Heart right ventricle (tissue), 16 donors: ENCODE measurements around the gene SV2B. TPM values are rescaled to one million over a fixed set of nuclear protein-coding genes. Genes with fewer than 3 reads are reported as not detected.

ENCODE experiments used
- ATAC-seq, 8 donors: fragments of 200-7000 bp; cut with Tn5 transposase; one replicate each; pipeline ENCODE4 v1.9.1; 2020; ENCODE audit warnings: mild to moderate bottlenecking in 8 of 8, moderate library complexity in 8 of 8, moderate number of reproducible peaks in 1 of 8
- DNase-seq, 2 donors: peaks; one replicate each; pipeline ENCODE4 v3.0.0-alpha.2; 2020
- H3K27ac ChIP-seq, 10 donors: fragments of 200-600 bp; sonication (generic) in 2 of 10; one replicate each; pipeline versions ENCODE4 v1.5.0 to v1.8.0; 2020 to 2022; ENCODE audit warnings: mild to moderate bottlenecking in 3 of 10
- H3K27me3 ChIP-seq, 7 donors: fragments of 200-600 bp; one replicate each; pipeline ENCODE4 v1.8.0; 2021 to 2022; ENCODE audit warnings: mild to moderate bottlenecking in 2 of 7
- H3K36me3 ChIP-seq, 9 donors: fragments of 200-600 bp; sonication (generic) in 1 of 9; one replicate each; pipeline versions ENCODE4 v1.5.0 to v1.8.0; 2020 to 2022; ENCODE audit warnings: mild to moderate bottlenecking in 2 of 9
- H3K4me1 ChIP-seq, 9 donors: fragments of 200-600 bp; sonication (generic) in 1 of 9; one replicate each; pipeline versions ENCODE4 v1.5.0 to v1.8.0; 2020 to 2022; ENCODE audit warnings: mild to moderate bottlenecking in 4 of 9
- H3K4me3 ChIP-seq, 10 donors: fragments of 200-600 bp; sonication (generic) in 2 of 10; one replicate each; pipeline versions ENCODE4 v1.5.0 to v1.8.0; 2020 to 2022; ENCODE audit warnings: mild to moderate bottlenecking in 7 of 10, moderate library complexity in 2 of 10
- H3K9me3 ChIP-seq, 11 donors: fragments of 200-600 bp in 10 of 11; sonication (generic) in 2 of 11; one replicate each; pipeline versions ENCODE4 v1.5.0 to v1.8.0; 2013 to 2022; ENCODE audit warnings: mild to moderate bottlenecking in 2 of 11, control low read depth in 1 of 11, moderate library complexity in 1 of 11
- CTCF ChIP-seq, 9 donors: fragments of 200-600 bp; sonication (generic) in 2 of 9; IDR thresholded peaks; one replicate each; pipeline versions ENCODE4 v1.5.0 to v1.8.0; 2021 to 2022; ENCODE audit warnings: antibody characterized with exemption in 9 of 9, mild to moderate bottlenecking in 5 of 9, moderate library complexity in 1 of 9
- WGBS, 2 donors: extraction: QIAGEN DNeasy Blood & Tissue Kit; methylation state at CpG; one replicate each; pipeline ENCODE4 v1.1.7; 2013; ENCODE audit warnings: inconsistent platforms in 1 of 2; 5-methylcytosine and 5-hydroxymethylcytosine counted together
- intact Hi-C, 10 donors: fragments of 100-400 bp; cut with DNase I; formaldehyde crosslinking; loops; one replicate each; pipeline versions ENCODE4 v1.11.1 to v1.14.2; 2022
- polyA plus RNA-seq, 2 donors: library from polyadenylated mRNA; stranded (reverse); fragments of 200-250 nt; gene quantifications; one replicate each; pipeline ENCODE4 v1.2.3, GENCODE V29; 2013
- total RNA-seq, 10 donors: library from RNA; stranded (reverse); fragmentation: NEBNext Ultra II Directional in 3 of 10; extraction: Animal tissue kit (Norgen Biotek cat#: 25700) in 3 of 10; gene quantifications; one replicate each; pipeline versions ENCODE4 v1.2.1 to v1.2.4, GENCODE V29; 2021 to 2023
- donor health status: Arrhythmogenic right ventricular cardiomyopathy.
- donor health status: ischemic (EF 13 %, LVEDD 7.1; RV severe dilation, severe dysfunction).
- donor health status: healthy with polysubstance abuse.
- donor health status: DM: no; HTN: yes; CAD: no.
- donor health status: DM: no; HTN: no; CAD: no.
- donor health status: ischemic (EF 25% LVEDD 6.9; RV normal size, moderate dysfunction).
- donor health status: ischemic (EF 25% LVEDD 5.7; RV mildly dilated, moderate dysfunction).
- donor health status: healthy.
- donor health status: DM: yes; HTN: yes; CAD: no.
- donor health status: Ischemic cardiomyopathy.
- donor health status: ischemic (EF 35%, LVEDD 5.7; RV mildly dilated, moderate dysfunction).
- donor health status: nonischemic (EF 11% LVEDD 7.7; RV severe dilation, severe dysfunction).
- donor health status: DM: yes; HTN: yes; CAD: no.
- donor health status: PGD.
- donor health status: ischemic (EF 29% LVEDD 5.4; RV normal size, mild dysfunction).
- donor health status: nonischemic (EF 23%, LVEDD 6.1; RV moderate dilation, normal function).

SV2B gene
- total and polyA plus RNA-seq, 12 donors, result 0.29 to 15.7 (median 1.5) TPM

- Histone ChIP-seq H3K4me3 (no peak overlapping the region), H3K27ac (no peak overlapping the region), H3K9me3 (no peaks in the 10 kb centered on the region), H3K4me1 (peaks cover 0 to 3% (median 0%) of the 10 kb centered on the region in 9 donors), H3K36me3 (no peaks in the 10 kb centered on the region), H3K27me3 (no peaks in the 10 kb centered on the region)
- TF ChIP-seq CTCF (IDR thresholded peaks at IDR 0.05), result no peak
- intact Hi-C loops, result no loop called here
- ATAC-seq, result no peak
- WGBS, 2 donors, result 46 to 47% methylated on average over 2 of the region's 2 CpGs
- DNase-seq, result no peak
Observed at GRCh38 chr15:91246998-91247397, 146.9 kb downstream of the SV2B start.

DNA sequence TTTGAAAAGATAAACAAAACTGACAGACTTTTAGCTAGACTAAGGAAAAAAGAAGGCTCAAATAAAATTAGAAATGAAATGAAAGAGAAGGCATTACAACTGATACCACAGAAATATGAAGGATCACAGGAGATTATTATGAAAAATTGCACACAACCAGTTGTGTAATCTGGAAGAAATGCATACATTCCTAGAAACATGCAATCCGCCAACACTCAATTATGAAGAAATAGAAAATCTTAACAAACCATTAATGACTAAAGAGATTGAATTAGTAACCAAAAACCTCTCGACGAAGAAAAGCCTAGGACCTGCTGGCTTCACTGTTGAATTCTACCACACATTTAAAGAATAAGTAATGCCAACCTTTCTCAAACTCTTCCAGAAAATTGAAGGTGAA, 149.5 kb downstream of the SV2B start:
- DNase-seq (no peak), ATAC-seq (no peak)
- H3K27ac ChIP-seq, result no peak overlapping the region
- intact Hi-C loops, result no loop called here
- no peaks in the 10 kb centered on the region for H3K9me3 ChIP-seq
- H3K27me3 ChIP-seq, result no peaks in the 10 kb centered on the region
- no peak overlapping the region for H3K4me3 ChIP-seq
- WGBS, 2 donors, result 82 to 92% methylated on average over 3 of the region's 3 CpGs
- H3K36me3 ChIP-seq, result no peaks in the 10 kb centered on the region
- peaks cover 0 to 10% (median 0%) of the 10 kb centered on the region in 9 donors for H3K4me1 ChIP-seq
- no peak for TF ChIP-seq CTCF (IDR thresholded peaks at IDR 0.05)

- intact Hi-C loops, result no loop called here
- H3K4me3 ChIP-seq, result no peak overlapping the region
- no peaks in the 10 kb centered on the region for H3K36me3 ChIP-seq
- no peaks in the 10 kb centered on the region for H3K27me3 ChIP-seq
- no peaks in the 10 kb centered on the region for H3K9me3 ChIP-seq
- no peak for DNase-seq
- no peak for ATAC-seq
- no peak overlapping the region for H3K27ac ChIP-seq
- H3K4me1 ChIP-seq, result peaks cover 0 to 14% (median 0%) of the 10 kb centered on the region in 9 donors
- WGBS, 2 donors, result 91% methylated on average over 7 of the region's 7 CpGs
- no peak for TF ChIP-seq CTCF (IDR thresholded peaks at IDR 0.05)
Observed at GRCh38 chr15:91252322-91252721, 152.3 kb downstream of the SV2B start.

GRCh38 chr15:91252756-91253155, 152.7 kb downstream of the SV2B start:
- intact Hi-C loops, result no loop called here
- no peak for TF ChIP-seq CTCF (IDR thresholded peaks at IDR 0.05)
- Histone ChIP-seq H3K4me3 (no peak overlapping the region), H3K27me3 (no peaks in the 10 kb centered on the region), H3K9me3 (no peaks in the 10 kb centered on the region), H3K36me3 (no peaks in the 10 kb centered on the region), H3K4me1 (peaks cover 0 to 14% (median 0%) of the 10 kb centered on the region in 9 donors), H3K27ac (no peak overlapping the region)
- ATAC-seq, result no peak
- no peak for DNase-seq
- WGBS, 2 donors, result 86 to 93% methylated on average over 2 of the region's 2 CpGs
